Right lobe of liver (tissue), 6 donors: ENCODE measurements around the gene TBC1D1. TPM values are rescaled to one million over a fixed set of nuclear protein-coding genes. Genes with fewer than 3 reads are reported as not detected.

Source experiments
- ATAC-seq, 4 donors: fragments of 200-7000 bp; cut with Tn5 transposase; one replicate each; pipeline ENCODE4 v1.9.1; 2020; ENCODE audit warnings: mild to moderate bottlenecking in 4 of 4, moderate library complexity in 4 of 4
- DNase-seq, 3 donors: peaks; one replicate each; pipeline ENCODE4 v3.0.0-alpha.2; 2020
- H3K27ac ChIP-seq, 3 donors: fragments of 200-600 bp; one replicate each; pipeline ENCODE4 v1.8.0; 2022
- H3K27me3 ChIP-seq, 2 donors: fragments of 200-600 bp; one replicate each; pipeline ENCODE4 v1.8.0; 2022
- H3K36me3 ChIP-seq, 4 donors: fragments of 200-600 bp; sonication (generic) in 1 of 4; one replicate each; pipeline versions ENCODE4 v1.5.1 to v1.8.0; 2017 to 2022; ENCODE audit warnings: control low read depth in 1 of 4
- H3K4me1 ChIP-seq, 4 donors: fragments of 200-600 bp; sonication (generic) in 1 of 4; one replicate each; pipeline versions ENCODE4 v1.5.1 to v1.8.0; 2017 to 2022; ENCODE audit warnings: control low read depth in 1 of 4
- H3K4me3 ChIP-seq, 3 donors: fragments of 200-600 bp; one replicate each; pipeline ENCODE4 v1.8.0; 2022
- H3K9me3 ChIP-seq, 4 donors: fragments of 200-600 bp; sonication (generic) in 1 of 4; one replicate each; pipeline versions ENCODE4 v1.5.1 to v1.8.0; 2017 to 2022; ENCODE audit warnings: control low read depth in 1 of 4
- POLR2A ChIP-seq: fragments of 450-650 bp; IDR thresholded peaks from one replicate; pipeline ENCODE4 v1.6.1; 2017; ENCODE audit warnings: antibody characterized with exemption, mild to moderate bottlenecking
- WGBS: methylation state at CpG from one replicate; pipeline ENCODE4 v1.1.6; 2018; ENCODE audit warnings: low coverage, low lambda C conversion rate; ENCODE audit not compliant: insufficient coverage; ENCODE audit errors: missing lambda C conversion rate; 5-methylcytosine and 5-hydroxymethylcytosine counted together
- intact Hi-C, 2 donors: fragments of 100-400 bp; cut with DNase I; formaldehyde crosslinking; loops; one replicate each; pipeline versions ENCODE4 v1.11.2 to v1.14.1; 2022
- total RNA-seq, 6 experiments: library from RNA; depleted of rRNA in 2 of 6; stranded (reverse); fragments of >200 nt in 2 of 6; fragmentation: NEBNext Ultra II Directional in 3 of 6; extraction: Animal tissue kit (Norgen Biotek cat#: 25700) in 3 of 6; gene quantifications; one replicate each; pipeline versions ENCODE4 v1.1.0 to v1.2.4, GENCODE V29; 2016 to 2023
- TF ChIP-seq, protein P1 (sequence below), 4 donors: fragments of 200-600 bp in 3 of 4; fragments of 450-650 bp in 1 of 4; IDR thresholded peaks; one replicate each; pipeline versions ENCODE4 v1.5.1 to v1.8.0; 2016 to 2022; ENCODE audit warnings: antibody characterized with exemption in 4 of 4, mild to moderate bottlenecking in 2 of 4
- donor health status: DM: no; HTN: yes; CAD: no.
- donor health status: DM: no; HTN: no; CAD: no.
- donor health status: DM: no; HTN: no; CAD: no.
- donor health status: DM: no; HTN: yes; CAD: no.
- donor health status: DM: no; HTN: yes; CAD: no.

TBC1D1 gene
- total RNA-seq, 6 experiments from 2014 or later = 21.2 to 67.5 (median 35.8) TPM

DNA sequence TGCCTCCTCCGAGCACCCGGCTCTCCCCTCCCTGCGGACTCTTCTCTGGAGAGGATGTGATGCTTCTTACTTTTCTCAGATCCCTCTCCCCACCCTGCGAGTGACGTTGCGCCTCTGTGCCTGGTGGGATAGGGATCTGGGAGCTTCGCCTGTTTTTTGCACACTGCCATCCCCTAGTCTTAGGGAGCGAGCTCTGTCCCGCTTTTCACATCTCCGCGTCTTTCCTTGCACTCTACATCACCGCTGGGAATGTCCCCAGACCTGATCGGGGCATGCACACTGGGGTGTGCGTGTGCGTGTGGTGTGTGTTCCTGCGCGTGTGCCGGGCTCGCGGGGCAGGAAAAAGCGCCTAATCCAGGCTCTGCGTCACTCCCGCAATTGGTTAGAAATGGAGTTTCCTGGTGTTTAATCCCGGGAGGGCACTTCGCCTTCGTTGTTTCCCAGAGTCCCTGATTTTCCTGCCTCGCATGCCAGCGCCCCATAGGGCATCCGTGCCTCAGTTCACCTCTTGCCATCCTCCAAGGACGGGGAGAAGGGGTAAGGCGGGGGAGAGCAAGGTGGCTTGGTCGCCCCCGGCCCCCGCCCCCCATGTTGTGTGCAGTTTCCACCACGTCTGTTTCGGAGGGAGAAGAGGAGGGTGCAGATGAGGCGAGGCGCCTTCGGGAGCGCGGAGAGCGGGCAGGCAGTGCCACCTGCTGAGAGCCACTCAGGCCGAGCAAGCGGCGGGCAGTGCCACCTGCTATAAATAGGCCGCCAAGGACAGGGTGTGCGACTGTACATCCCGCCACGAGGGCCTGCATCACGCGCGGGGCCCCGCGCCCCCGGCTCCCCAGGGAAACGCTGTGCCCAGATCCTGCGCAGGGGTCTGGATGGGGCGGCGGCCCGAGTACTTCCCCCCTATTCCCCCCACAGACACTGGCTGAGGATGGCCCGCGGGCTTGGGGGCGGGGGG, 759 bp upstream of the TBC1D1 start:
- intact Hi-C loops = loop anchor here in 1 of 2 donors (10.0 kb wide), 2 partner anchors 65 to 85 kb away; partner anchors contain the start of gene PGM2
- 33% methylated on average over 37 of the region's 63 CpGs for WGBS
- TF ChIP-seq, protein P1, sequence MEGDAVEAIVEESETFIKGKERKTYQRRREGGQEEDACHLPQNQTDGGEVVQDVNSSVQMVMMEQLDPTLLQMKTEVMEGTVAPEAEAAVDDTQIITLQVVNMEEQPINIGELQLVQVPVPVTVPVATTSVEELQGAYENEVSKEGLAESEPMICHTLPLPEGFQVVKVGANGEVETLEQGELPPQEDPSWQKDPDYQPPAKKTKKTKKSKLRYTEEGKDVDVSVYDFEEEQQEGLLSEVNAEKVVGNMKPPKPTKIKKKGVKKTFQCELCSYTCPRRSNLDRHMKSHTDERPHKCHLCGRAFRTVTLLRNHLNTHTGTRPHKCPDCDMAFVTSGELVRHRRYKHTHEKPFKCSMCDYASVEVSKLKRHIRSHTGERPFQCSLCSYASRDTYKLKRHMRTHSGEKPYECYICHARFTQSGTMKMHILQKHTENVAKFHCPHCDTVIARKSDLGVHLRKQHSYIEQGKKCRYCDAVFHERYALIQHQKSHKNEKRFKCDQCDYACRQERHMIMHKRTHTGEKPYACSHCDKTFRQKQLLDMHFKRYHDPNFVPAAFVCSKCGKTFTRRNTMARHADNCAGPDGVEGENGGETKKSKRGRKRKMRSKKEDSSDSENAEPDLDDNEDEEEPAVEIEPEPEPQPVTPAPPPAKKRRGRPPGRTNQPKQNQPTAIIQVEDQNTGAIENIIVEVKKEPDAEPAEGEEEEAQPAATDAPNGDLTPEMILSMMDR (IDR thresholded peaks at IDR 0.05) = peak; percentile 31 to 53 (median 42)
- no peak for TF ChIP-seq POLR2A
- DNase-seq = peak; percentile 79 to 90 (median 82)
- Histone ChIP-seq H3K9me3 (no peaks in the 10 kb centered on the region), H3K4me1 (peaks cover 0 to 12% (median 0%) of the 10 kb centered on the region in 4 donors), H3K36me3 (no peaks in the 10 kb centered on the region), H3K27ac (peak overlapping the region; percentile 80 to 90 (median 84)), H3K4me3 (peak overlapping the region; percentile 78 to 91 (median 85)), H3K27me3 (no peaks in the 10 kb centered on the region)
- peak; percentile 87 to 94 (median 90) for ATAC-seq

DNA sequence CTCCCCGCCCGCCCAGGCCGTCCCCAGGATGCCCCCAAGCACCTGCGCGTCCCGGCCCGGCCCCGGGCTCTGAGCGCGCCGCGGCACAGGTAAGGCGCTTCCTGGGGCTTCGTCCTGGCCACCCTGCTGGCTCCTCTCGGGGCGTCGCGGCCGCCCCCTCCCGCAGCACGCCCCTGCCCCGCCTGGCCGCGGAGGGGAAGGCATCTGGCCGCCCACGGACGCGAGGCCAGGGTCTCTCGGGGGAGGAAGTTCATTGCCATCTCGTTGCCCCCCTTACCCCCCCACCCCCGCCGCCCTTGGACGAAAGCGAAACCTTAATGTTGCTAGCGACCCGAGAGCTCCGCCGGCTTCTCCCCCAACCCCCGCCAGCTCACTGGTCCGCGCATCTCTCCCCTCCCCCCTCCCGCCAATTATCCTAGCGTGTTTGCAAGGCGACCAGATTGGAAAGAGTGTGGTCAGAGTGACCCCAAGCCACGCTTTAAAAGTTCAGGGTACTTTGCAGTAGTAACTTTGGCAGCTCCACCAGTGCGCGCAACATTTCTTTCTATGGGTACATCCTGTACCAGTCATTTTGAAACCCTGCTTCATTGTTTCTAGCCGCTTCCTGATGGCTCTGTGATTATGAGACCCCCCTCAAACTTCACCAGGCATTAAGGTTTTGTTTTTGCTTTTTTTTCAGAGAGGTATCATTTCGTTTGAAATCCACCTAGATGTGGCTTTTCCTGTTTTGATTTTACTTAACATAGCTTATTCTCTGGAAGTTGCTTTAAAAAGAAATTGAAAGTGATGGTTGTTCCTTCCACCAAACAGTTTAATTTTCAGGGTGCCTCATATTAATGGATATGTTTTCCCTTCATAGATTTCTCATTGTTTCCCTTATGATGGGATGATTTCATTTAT, 626 bp downstream of the TBC1D1 start:
- Histone ChIP-seq H3K4me1 (peaks cover 0 to 22% (median 0%) of the 10 kb centered on the region in 4 donors), H3K9me3 (no peaks in the 10 kb centered on the region), H3K27ac (peak overlapping the region; percentile 80 to 90 (median 84)), H3K27me3 (no peaks in the 10 kb centered on the region), H3K36me3 (no peaks in the 10 kb centered on the region), H3K4me3 (peak overlapping the region; percentile 78 to 91 (median 85))
- TF ChIP-seq, protein P1 (IDR thresholded peaks at IDR 0.05) = no peak
- no peak for TF ChIP-seq POLR2A
- WGBS = under 1% methylated on average over 28 of the region's 49 CpGs
- DNase-seq (peak; percentile 53 to 67 (median 64)), ATAC-seq (peak; percentile 40 to 53 (median 50))
- intact Hi-C loops = no loop called here

- H3K27ac ChIP-seq = no peak overlapping the region
- no peak for TF ChIP-seq POLR2A
- TF ChIP-seq, protein P1 (IDR thresholded peaks at IDR 0.05) = no peak
- H3K36me3 ChIP-seq = no peaks in the 10 kb centered on the region
- no peaks in the 10 kb centered on the region for H3K9me3 ChIP-seq
- intact Hi-C loops = no loop called here
- WGBS = 46% methylated on average over 4 of the region's 5 CpGs
- no peak for DNase-seq
- H3K4me1 ChIP-seq = peaks cover 0 to 22% (median 0%) of the 10 kb centered on the region in 4 donors
- H3K4me3 ChIP-seq = no peak overlapping the region
- no peak for ATAC-seq
- H3K27me3 ChIP-seq = no peaks in the 10 kb centered on the region
These were observed 1.8 kb downstream of the TBC1D1 start for GRCh38 chr4:37892641-37893040.

DNA sequence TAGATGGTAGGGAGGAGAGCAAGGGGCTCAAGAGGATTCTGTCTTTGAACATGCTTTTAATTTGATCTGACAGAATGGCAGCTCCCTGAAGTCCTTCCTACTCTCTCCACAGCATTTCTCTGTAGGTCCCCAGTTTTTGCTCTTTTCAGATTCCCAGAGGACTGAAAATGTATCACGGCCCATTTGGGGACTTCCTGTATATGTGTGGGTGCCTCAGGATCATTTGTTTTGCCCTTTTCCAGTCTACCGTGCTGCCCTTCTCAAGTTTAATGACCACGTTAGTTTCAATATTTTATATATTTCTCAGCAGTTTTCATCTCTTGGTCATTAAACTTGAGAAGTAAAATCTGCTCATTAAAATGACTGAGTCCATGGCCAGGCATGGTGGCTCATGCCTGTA, 2.3 kb downstream of the TBC1D1 start:
- WGBS = 77% methylated on average over 3 of the region's 3 CpGs
- H3K4me1 ChIP-seq = peaks cover 0 to 22% (median 0%) of the 10 kb centered on the region in 4 donors
- no peaks in the 10 kb centered on the region for H3K27me3 ChIP-seq
- DNase-seq (no peak), ATAC-seq (no peak)
- no peaks in the 10 kb centered on the region for H3K9me3 ChIP-seq
- H3K36me3 ChIP-seq = no peaks in the 10 kb centered on the region
- no peak for TF ChIP-seq POLR2A
- TF ChIP-seq, protein P1 (IDR thresholded peaks at IDR 0.05) = no peak
- no peak overlapping the region for H3K27ac ChIP-seq
- intact Hi-C loops = no loop called here
- no peak overlapping the region for H3K4me3 ChIP-seq
